ENCODE data around the gene CPT1A.

Gene CPT1A

DNA sequence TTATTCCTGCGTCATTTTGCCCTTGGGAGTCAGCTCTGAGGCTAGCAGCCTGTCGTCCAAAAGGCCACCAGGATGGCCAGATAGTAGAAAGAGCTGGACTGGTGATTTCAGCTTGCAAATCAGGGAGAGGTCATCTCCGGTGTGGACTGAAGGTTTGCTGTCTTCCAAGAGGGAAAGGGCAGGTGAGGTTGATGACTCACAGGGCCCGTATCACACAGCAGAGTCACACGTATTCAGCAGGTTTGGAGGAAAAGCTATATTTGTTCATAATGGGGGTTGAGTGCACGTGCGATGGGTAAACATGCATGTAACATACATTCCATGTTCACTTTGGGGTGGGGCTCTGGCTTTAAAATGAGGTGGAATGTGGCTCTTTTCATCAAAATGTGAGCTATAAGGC, 36.3 kb upstream of the CPT1A start:
- TF ChIP-seq, protein P1, sequence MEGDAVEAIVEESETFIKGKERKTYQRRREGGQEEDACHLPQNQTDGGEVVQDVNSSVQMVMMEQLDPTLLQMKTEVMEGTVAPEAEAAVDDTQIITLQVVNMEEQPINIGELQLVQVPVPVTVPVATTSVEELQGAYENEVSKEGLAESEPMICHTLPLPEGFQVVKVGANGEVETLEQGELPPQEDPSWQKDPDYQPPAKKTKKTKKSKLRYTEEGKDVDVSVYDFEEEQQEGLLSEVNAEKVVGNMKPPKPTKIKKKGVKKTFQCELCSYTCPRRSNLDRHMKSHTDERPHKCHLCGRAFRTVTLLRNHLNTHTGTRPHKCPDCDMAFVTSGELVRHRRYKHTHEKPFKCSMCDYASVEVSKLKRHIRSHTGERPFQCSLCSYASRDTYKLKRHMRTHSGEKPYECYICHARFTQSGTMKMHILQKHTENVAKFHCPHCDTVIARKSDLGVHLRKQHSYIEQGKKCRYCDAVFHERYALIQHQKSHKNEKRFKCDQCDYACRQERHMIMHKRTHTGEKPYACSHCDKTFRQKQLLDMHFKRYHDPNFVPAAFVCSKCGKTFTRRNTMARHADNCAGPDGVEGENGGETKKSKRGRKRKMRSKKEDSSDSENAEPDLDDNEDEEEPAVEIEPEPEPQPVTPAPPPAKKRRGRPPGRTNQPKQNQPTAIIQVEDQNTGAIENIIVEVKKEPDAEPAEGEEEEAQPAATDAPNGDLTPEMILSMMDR (IDR thresholded peaks at IDR 0.05; ENCODE audit: borderline replicate concordance, control extremely low read depth, extremely low read depth, insufficient read depth, missing control alignments) = no peak
- in situ Hi-C loops (cut with MboI; ENCODE audit: low sequenced_read_pairs, unreplicated experiment) = no loop called here

DNA sequence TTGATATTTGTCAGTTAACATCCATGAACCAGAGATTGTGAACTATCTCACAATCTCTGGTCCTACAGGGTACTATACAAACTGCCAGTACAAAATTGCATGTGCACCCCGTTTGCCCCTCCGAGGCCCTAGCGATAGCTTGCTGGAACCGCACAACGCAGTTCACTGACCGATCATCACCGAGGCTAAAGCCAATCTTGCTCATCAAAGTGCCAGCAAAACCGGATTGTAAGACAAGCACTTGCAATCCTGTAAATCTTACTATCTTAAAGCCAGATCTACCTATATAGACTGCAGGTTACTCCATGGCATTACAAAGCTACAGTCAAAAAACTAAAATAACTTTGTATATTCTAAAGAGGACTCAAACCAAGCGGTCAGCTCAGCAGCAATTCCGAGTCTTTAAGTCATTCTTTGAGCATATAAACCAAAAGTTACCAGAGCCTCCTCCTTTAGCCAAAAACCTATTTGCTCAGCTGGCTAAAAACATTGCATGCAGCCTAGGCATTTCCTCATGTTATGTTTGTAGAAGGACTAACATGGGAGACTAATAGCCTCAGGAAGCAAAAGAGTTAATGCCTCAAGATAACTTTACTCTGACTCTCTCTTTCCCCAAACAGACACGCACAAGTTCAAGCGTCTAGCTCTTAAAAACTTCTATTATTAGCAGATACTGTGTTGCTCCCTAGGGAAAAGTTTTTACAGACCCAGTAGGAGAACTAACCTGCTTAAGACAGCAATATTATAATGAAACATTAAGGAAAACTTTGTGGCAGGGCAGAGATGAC, 30.7 kb upstream of the CPT1A start:
- TF ChIP-seq, protein P1 (IDR thresholded peaks at IDR 0.05; ENCODE audit: borderline replicate concordance, control extremely low read depth, extremely low read depth, insufficient read depth, missing control alignments) = no peak
- in situ Hi-C loops (cut with MboI; ENCODE audit: low sequenced_read_pairs, unreplicated experiment) = no loop called here
- DNase-seq (ENCODE audit: low spot score) = no peak

More for the DNA sequence above, 36.3 kb upstream of the CPT1A start:
- DNase-seq (ENCODE audit: low spot score) = no peak

DNA sequence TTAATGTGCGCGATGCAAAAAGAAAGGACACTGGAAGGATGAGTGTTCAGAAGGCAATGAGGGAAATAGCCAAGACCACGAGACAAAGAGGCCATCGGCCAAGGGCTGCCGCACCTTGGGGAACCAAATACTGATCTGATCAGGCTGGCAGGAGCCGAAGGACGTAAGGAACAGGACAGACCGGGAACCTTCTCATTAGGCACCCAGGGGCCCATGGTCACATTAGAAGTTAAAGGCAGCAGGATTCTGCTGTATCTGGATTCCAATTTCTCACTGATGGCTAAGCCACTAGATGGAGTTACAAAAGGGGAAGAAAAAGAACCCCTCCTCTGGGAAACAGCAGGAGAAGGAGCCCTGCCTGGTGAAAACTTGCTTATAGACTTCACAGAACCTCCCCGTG, 28.8 kb upstream of the CPT1A start:
- no peak for DNase-seq (ENCODE audit: low spot score)
- TF ChIP-seq, protein P1 (IDR thresholded peaks at IDR 0.05; ENCODE audit: borderline replicate concordance, control extremely low read depth, extremely low read depth, insufficient read depth, missing control alignments) = no peak
- in situ Hi-C loops (cut with MboI; ENCODE audit: low sequenced_read_pairs, unreplicated experiment) = no loop called here

DNA sequence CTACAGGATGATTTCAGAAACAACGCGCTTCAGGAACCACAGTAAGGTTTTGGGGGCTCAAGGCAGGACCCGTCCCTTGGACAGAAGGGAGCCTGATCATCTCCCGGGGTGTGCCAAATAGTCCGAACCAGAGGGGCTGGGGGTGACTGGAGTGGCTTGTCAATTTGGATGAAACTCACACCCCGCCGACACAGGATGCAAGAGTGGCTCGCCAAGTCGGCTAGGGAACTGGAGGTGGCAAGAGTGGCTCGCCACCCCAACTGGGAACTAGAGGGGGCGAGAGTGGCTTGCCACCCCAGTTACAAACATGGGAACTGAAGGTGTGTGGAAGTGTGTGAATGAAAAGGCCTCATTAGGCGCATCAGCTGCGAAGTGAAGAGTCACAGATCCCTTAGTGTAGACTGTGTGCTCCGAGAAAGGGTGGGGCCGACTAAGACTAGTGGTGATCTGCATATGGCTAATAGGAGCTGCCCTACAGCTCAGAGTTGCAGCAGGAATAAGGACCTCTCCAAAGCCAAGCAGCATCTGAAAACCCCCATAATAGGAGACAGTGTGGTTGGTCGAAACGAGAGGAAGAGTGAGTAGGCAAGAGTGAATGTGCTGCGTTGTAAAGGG, 26.6 kb upstream of the CPT1A start:
- TF ChIP-seq, protein P1 (IDR thresholded peaks at IDR 0.05; ENCODE audit: borderline replicate concordance, control extremely low read depth, extremely low read depth, insufficient read depth, missing control alignments) = no peak
- in situ Hi-C loops (cut with MboI; ENCODE audit: low sequenced_read_pairs, unreplicated experiment) = no loop called here
- DNase-seq (ENCODE audit: low spot score) = no peak

DNA sequence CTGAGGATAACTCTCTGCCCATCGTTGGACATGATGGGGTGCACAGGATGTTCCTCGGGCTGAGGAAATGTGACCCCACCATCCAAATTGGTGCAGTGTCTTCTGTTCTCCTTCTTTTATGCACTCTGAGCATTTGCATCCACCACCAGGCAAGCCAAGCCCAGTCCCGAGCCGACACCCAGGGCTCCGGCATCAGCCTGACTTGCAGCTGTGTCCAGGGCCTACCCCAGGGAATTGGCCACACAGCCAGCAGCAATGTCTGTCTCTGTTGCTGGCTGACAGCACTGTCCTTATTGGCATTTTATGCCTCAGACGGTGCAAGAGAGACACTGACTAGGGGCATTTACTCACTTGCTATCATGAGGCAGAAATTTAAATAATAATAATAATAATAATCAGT, 25.4 kb upstream of the CPT1A start:
- in situ Hi-C loops (cut with MboI; ENCODE audit: low sequenced_read_pairs, unreplicated experiment) = no loop called here
- DNase-seq (ENCODE audit: low spot score) = no peak

DNA sequence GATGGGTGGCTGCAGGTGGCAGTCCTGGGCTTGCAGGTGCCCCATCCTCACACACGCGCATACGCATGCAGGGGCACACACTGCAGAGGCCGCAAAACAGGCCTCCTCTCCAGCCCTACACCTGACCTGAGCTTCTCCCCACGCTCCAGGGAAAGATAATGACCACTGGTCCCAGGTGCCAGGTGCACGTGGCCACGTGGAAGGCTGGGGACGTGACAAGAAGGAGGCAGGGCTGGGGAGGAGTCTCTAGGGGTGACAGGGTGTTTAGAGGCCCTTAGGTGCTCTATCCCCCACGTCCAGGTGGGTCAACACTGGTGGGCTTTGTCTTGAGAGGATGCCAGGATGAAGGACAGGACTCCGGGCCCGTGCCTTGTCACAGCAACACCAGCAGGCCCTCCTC, 23.5 kb upstream of the CPT1A start:
- DNase-seq (ENCODE audit: low spot score) = no peak
- in situ Hi-C loops (cut with MboI; ENCODE audit: low sequenced_read_pairs, unreplicated experiment) = no loop called here
- TF ChIP-seq, protein P1 (IDR thresholded peaks at IDR 0.05; ENCODE audit: borderline replicate concordance, control extremely low read depth, extremely low read depth, insufficient read depth, missing control alignments) = no peak

More for the DNA sequence above, 25.4 kb upstream of the CPT1A start:
- TF ChIP-seq, protein P1 (IDR thresholded peaks at IDR 0.05; ENCODE audit: borderline replicate concordance, control extremely low read depth, extremely low read depth, insufficient read depth, missing control alignments) = no peak
